Stimulated activated CD4-positive, alpha-beta T cell treated with anti-CD3 and anti-CD28 coated beads, Interleukin-12 subunit alpha, Interleukin-12 subunit beta, amount 100 ng/mL, for 4 hours (primary cell): ENCODE measurements around the gene ANKS3.

ENCODE experiments used
- DNase-seq: peaks from one replicate; pipeline ENCODE4 v3.0.0-alpha.2; 2020

Gene ANKS3

DNA sequence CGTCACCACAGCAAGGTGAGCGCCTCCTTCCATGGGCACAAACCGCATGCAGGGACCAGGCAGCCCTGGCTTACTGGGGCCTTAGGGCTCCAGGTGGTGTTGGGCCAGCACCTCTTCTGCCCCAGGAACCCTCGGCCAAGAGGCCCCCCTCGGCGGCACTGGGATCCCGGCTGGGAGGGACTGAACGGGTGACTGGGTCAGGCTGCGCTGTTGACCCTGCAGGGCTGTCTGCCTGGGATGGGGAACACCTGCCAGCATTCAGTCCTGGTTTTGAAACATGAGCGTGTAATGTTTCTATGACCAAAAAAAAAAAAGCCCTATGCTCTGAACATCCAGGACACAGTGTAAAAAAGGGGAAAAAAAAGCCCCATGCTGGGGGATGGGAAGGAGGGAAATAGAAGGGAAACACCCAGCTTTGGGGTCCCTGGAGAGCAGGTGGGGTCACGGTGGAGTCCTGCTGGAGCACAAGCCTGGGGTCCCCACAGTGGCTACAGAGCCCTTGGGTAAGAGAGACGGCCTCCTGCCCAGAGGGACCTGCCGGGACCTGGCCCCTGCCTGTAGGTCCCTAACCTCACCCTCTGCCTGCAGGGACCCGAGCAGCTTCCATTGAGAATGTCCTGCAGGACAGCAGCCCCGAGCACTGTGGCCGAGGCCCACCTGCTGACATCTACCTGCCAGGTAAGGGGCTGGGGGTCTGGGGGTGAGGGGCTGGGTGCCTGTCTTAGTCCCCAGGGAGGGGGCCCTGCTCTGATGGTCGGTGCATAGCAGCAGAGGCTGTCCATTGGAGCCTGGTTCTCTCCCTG lies 50.6 kb downstream of the ANKS3 start:
- no peak for DNase-seq

DNA sequence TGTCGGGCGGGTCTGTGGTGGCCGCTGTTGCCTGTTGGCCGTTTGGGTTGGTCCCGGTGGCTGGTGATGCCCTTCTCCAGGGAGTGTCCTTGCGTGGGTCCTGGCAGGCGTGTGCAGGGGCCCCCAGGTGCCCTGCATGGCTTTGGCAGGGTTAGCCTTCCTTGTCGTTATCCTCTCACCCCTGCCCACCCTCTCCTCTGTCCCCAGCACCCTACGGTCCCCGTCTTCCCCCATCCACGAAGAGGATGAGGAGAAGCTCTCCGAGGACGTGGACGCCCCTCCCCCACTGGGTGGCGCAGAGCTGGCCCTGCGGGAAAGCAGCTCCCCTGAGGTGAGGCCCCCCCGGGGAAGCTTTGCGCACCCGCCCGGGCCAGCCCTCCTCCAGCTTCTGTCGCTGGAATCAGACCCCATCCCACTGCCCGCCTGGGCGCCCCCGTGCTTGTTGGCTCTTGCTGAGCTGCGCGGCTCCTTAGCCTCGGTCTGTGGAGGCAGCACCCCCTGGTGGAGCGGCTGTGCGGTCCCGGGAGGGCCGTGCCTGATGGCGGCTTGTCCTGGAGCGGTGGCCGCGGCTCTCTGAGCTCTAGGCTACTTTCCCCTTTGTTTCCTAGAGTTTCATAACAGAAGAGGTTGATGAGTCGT lies 51.3 kb downstream of the ANKS3 start:
- no peak for DNase-seq

DNA sequence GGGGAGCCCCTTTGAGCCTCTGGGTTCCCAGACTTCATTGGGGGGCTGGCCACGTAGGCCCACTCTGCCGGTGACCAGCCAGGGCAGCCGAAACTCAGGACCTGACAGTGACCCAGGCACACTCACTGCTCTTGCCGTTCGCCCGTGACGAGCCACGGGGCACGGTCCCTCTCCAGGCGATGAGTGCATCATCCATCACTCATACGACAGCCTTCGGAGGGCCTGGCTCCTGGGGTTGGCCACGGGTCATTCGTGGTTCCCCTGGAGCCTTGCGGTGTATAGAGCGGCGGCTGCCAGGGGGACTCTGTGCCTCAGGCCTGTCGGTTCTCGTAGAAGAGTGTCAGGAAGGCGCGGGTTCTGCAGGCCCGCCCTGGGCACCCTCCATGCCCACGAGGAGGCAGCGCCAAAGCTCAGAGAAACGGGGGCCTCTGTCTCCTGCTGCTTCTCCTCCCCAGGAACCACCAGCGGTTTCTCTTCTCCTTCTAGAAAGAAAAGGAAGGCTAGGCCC lies 51.9 kb downstream of the ANKS3 start:
- no peak for DNase-seq

DNA sequence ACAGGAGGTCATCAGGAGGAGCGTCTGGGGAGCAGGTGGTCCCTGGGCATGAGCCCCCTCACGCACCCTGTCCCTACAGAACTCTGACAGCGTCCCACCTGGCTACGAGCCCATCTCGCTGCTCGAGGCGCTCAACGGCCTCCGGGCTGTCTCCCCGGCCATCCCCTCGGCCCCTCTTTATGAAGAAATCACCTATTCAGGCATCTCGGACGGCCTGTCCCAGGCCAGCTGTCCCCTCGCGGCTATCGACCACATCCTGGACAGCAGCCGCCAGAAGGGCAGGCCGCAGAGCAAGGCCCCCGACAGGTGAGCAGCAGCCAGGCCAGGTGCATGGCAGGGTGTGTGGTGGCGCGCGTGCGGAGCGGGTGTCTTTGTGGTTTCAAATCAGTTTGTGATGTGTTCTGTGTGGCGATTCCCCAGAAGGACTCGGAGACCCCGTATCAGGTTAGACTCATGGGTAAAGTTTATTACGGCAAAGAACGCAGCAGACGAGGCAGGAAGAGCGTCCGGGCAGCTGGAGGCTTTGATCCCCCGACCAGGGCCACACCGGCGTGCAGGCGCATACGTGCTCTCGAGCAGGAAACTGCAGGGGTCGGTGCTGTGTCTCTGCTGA lies 52.5 kb downstream of the ANKS3 start:
- no peak for DNase-seq

DNA sequence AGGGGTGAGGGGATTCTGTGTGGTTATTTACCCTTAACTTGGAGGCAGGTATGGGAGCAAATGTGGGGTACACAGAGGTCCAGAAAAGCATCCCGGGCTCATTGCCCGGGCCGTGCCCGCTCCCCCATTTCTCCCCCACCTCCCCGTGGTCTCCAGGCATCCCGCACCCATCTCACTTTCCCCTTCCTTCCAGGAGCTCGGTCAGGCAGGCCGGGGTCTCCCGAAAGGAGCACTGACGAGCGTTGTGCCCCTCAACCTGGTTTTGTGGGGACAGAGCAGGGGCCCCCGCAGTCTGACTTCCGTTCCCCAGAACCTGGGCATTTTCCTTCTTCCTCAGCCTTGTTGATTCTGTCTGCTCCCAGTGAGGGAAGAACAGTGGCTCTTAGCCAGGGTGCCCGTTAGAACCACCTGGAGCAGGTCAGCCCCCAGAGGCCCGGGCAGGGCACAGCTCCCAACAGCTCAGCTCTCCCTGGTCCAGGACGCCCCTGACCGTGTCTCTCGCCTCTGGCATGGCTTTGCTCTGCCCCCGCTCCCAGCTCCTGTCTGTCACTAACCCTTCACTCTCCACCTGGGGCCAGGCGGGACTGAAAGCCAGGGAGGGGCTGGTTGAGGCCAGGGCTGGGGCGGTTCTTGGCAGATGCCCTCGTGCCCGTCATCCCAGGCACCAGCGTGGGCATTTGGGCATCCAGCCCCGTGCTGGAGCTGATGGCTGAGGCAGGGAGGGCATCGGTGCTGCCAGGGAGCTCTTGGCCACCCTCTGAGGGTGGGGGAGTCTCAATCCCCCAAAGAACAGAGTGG lies 53.2 kb downstream of the ANKS3 start:
- no peak for DNase-seq

DNA sequence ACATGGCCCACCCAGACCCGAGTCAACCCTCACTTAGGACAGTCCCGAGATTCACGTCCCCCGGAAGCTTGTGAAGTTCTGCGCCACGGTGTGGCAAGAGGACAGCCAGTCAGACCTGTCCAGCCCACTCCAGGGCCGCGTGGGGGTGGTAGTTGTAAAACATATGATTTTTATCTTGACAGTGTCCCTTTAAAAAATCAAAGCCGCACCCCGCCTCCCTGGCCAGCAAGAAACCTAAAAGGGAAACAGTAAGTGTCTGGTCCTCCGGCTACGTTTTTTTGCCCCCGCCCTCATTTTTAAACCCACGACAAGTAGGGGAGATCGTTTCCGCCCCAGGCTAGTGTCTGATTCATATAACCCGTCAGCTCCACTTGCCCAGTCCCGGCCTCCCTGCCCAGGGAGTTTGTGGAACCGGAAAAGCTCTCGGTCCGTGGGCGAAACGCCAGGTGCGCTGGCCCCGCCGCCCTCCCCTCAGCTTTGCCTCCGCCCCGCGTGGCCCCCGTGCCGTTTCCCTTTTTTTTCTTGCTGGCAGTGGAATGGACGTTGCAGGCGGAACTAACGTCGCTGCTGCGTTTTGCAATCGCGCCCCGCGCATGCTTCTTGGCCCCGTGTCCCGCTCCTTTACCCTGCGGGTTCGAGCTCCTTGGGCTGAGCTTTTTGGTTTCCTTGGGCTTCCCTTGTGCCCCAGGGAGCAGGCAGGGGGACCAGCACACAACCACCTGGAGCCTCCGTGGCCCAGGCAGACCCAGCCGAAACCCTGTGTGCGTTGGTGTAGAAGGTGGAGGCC lies 54.0 kb downstream of the ANKS3 start:
- no peak for DNase-seq

DNA sequence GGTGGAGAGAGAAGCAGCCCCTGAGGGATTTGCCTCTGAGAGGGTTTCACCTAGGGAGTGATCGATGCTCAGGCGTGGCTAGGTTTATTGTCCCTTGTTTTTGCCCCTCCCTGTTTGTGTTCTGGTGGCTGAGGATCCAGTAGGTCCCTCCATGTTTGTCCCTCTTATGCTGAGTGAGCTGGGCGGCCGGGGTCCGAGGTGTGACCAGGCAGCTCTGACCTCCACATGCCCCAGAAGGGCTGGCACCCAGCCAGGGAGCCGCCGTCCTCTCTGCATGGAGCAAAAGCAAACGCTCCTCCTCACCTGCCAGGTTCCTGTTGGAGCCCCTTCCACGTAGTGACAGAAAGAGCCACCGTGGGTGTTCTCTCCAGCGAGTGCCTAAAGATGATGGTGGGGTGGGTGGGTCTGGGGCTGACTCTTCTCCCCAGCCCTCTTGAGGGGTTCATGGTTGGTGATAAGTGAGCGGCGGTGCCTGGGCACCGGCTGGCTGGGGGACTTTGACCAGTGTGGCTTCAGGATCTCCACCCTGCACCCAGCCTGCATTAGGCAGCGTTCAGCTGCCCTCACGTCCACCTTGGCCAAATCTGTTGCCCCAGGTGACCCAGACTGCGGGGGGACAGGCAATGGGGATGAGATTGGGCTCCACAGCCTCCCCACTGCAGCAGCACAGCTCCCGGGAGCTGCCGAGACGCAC lies 54.8 kb downstream of the ANKS3 start:
- DNase-seq: no peak

DNA sequence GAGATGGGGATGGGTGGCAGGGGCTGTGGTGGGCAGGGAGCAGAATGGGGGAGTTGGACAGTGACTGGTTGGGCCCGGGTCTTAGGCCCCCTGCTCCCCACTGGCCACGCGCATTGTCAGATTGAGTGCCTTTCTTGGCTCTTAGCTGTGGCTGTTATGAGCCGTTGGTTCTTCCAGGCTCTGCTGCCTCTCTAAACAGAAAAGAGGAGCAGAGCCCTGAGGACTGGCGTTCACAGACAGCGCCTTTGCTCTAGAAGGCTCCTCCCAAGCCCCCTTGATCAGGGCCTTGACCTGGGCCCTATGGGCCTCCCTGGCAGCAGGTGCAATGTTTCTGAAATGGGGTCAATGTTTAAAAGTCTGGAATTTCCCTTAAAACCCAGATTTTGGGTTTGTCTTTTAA lies 55.5 kb downstream of the ANKS3 start:
- DNase-seq: no peak

DNA sequence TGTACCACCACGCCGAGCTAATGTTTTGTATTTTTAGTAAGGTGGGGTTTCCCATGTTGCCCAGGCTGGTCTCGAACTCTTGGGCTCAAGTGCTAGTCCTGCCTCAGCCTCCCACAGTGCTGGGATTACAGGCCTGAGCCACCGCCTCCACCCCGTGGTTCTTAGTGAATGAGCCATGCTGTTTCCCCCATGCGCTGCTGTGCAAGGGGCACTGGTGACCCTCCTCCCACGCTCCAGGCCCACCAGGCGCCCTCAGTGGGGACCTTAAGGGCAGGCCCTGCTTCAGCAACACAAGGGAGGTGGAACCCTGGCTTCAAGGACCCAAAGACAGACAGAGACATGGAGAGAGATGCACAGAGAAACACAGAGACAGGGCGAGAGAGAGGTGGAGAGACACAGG lies 56.1 kb downstream of the ANKS3 start:
- no peak for DNase-seq

DNA sequence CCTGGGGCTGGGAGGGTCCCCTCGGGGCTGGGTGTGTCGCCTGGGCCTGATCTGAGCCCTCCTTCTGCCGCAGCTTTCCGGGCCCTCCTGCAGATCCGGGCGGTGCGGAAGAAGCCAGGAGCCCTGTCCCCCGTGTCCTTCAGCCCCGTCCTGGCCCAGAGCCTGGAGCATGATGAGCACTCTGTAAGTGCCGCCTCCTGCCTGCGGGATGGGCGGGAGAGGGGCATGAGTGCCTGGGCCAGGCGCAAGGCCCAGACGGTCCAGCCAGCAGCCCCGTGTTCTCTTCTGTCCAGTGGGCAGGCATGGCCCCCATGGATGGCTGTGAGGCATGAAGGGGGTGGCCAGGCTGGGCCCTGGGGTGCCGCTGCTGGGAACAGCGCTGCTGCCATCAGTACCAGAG lies 56.7 kb downstream of the ANKS3 start:
- no peak for DNase-seq

DNA sequence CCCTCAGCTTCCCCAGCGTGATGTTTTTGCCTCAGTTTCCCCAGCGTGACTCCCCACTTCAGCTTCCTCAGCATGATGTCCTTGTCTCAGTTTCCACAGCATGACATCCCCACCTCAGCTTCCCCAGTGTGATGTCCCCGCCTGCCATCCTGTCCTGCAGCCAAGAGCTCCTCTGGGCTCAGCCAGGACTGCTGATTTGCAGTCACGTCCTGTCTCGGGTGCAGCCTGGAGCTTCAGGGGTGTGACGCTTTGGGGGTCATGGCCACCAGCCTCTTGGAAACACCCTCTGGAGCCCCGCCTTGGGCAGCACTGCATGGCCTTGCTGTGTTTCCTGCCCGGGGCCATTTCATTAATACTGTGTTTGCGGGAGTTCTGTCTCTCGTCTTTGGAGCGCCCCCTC lies 57.2 kb downstream of the ANKS3 start:
- no peak for DNase-seq

DNA sequence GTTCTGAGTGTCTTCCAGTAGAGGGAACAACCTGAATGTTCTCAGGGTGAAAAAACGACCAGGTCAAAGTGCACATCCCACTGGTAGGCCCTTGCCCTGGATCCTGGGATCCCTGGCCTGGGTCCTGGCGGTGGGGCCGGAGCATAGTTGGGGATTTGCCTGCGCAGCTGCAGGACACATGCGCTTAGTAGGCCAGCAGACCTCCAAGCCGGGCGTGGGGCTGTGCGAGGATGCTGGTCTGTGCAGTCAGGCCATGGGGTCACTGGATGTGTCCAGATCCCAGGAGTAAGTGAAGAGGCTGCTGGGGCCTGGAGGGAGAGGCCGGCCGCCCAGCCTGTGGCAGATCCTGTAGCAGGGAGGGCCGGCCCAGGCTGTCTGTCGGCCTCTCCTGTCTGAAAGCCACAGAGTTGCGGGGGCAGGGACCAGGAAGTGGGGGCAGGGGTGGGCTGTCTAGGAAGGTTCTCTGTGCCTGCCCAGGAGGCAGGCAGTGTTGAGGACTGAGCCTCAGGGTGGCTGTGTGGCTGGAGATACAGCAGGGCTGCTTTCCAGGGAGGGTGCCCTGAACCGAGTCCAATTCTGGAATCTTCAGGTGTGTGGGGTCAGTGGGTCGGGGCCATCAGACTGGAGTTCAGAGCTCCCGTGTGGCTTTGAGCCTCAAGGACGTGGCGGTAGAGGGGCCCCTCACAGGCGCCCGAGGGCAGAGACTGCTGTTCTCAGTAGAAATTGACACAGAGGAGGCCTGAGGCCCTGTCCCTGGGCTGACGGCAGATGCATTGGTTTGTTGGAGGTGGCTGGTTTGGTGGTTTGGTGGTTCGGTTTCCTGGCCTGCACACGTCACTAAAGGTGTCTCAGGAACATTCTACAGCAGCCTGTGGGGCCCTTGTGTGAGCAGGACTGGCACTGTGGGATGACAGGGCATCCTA lies 57.9 kb downstream of the ANKS3 start:
- DNase-seq: peak; percentile 32

DNA sequence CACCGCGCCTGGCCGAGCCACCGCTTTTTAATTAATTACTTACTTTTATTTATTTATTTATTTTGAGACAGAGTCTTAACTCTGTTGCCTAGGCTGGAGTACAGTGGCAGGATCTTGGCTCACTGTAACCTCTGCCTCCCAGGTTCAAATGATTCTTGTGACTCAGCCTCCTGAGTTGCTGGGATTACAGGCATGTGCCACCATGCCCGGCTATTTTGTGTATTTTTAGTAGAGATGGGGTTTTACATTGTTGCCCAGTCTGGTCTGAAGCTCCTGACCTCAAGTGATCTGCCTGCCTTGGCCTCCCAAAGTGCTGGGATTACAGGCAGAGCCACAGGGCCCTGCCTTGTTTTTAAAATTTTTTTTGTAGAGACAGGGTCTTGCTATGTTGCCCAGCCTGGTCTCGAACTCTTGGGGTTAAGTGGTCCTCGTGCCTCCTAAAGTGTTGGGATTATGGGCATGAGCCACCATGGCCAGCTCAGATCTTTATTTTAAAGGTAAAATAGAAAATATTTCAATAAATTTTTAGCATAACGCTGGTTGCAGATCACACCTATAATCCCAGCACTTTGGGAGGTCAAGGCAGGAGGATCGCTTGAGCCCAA lies 59.0 kb downstream of the ANKS3 start:
- no peak for DNase-seq

DNA sequence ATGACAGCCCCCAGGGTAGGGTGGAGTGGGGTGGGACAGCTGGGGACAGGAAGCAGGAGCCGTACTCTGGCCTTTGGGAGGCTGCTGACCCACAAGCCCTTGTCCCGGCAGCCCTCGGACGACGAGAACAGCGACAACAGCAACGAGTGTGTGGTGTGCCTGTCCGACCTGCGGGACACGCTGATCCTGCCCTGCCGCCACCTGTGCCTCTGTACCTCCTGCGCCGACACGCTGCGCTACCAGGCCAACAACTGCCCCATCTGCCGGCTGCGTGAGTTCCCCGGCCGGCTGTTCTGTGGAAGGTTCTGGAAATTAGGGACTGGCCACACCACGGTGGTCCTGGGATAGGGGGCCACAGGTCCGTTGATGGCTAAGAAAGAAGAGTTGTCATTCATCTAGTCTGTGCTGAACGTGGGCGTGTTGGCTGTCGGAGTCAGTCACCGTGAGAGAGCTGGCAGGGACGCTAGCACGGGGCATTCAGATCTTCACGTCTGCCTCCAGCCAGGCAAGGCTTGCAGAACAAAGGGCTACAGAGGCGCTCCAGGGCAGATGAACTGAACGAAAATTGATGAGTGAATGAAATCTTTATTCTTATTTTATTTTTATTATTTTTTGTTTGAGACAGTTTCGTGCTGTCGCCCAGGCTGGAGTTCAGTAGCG lies 60.6 kb downstream of the ANKS3 start:
- no peak for DNase-seq

DNA sequence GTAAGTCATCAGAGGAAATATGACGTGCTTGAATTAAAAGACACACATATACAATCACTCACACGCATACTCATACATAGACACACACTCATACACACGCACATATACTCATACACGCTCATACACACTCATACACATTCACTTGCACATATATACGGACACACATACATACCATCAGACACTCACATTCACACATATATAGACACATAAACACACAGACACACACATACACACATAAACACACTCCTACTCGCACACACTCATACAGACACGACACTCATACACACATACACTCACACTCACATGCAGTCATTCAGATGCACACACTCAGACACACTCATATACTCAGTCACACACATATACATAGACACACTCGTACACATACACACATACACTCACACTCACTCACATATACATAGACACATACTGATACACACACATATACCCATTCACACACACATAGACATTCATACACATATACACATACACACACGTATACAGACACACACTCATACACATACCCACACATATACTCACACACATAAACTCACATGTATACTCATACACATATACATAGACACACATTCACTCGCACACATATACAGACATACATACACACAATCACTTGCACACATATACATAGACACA lies 65.6 kb downstream of the ANKS3 start:
- DNase-seq: no peak

DNA sequence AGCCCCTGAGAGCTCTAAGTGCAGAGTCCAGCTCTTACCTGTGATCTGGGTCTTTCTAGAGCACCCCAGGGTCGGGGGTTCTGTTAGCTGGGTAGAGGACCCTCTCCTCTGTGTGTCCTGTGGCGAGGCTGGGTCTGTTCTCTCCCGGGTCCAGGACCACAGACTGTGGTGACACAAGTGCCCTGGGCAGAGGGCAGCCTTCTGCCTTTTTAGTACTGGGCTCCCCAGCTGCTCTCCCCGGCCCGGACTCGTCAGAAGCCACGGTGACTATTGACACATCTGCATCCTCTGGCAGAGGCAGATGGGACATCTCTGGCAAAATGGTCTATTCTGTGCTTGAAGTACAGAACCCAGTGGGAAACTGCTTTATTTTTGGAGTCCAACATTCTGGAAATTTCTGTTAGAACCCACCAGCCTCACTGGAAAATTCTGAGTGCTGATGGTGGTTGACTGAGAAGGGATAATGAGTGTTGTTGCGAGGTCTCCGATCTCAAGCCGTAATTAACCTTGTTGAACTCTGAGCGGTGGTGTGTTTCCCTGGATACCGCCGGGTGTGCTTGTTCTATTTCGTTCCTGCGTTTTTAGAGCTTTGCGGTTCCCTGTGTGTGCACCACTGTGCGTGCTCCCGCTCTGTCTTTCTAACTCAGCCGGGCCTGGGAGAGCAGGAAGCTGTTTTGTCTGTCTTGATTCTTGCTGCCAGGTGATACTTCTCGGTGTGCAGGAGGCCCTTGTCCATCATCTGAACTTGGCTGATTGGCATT lies 66.7 kb downstream of the ANKS3 start:
- DNase-seq: no peak

DNA sequence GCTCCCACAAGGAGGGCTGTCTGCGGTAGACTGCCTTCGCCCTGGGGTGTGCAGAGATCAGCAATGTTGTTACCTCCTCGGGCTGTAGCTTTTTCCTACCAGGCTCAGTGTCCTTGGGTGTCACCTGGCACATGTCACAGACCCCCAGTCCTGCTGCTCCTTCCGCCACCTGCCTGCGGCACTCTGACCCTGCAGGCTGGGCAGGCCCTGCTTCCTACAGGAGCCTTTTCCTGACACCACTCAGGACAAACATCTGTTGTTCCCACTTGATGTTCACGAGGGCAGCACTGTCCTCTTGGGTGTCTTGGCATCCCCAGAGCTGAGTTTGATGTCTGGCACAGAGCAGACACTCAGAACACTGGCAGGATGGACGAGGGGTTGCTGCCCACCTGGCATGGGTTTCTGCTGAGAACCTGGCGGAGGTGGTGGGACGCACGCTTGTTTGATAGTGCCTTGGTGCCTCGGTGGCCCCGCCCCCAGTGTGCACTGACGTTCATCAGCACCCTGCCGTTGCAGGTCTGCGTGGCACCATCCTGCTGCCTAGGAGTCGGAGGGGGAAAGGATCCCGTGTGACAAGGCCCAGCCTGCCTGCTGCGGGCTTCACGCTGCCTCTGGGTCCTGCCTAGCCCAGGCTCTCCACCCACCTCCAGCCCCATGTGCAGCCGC lies 67.4 kb downstream of the ANKS3 start:
- DNase-seq: no peak
